Superior temporal gyrus (tissue), 1 donor: Measurements from ENCODE around the gene BMPR1A.
"Not testable (repeated sequence)": the region's sequence is repeated elsewhere in the genome, so short reads cannot be mapped to it uniquely, and the experiment has no call there.

Experiments used
- DNase-seq: peaks from one replicate; pipeline ENCODE4 v3.0.0-alpha.2; 2016; ENCODE audit errors: extremely low spot score

BMPR1A gene

GRCh38 chr10:86880971-86881370 is 124.6 kb downstream of the BMPR1A start:
- DNase-seq: no peak

DNA sequence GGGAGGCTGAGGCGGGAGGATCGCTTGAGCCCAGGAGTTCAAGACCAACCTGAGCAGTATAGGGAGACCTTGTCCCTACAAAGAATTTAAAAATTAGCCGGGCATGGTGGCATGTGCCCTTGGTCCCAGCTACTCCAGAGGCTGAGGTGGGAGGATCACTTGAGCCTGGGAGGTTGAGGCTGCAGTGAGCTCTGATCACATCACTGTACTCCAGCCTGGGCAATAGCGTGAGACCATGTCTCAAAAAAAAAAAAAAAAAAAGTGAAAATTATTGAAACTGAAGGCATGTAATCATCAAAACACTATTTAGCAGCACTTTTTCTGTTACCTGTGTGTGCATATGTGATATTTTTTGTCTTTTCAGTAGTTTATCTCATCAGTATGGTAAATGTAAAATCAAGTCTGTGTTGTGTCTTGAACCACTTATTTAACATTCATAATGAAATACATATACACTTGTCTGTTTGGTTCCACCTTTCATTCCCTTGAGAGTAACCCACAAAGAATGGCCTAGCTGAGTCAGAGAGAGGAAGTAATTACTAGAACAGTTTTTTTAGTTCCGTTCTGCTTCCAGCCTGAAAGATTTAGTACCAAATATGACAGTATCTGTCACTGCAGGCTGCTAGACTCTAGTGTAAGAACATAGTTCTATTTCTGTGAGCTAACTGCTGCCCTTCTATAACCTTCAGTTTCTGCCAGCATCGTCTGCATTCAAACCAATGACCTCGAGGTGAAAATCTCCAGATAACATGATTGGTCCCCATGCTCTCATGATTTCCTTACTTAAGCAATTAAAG is 132.4 kb downstream of the BMPR1A start:
- no peak for DNase-seq

DNA sequence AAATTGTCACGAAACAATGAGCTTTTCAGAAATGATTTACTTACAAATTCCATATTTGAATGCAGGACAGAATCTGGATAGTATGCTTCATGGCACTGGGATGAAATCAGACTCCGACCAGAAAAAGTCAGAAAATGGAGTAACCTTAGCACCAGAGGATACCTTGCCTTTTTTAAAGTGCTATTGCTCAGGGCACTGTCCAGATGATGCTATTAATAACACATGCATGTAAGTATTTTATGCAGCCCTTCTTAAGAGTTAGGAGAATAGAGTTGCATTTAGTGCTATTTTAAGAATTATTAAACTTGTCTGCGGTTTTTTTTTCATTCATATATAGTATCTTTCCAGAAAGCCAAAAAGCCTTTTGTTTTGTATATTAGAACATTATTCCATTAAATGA is 133.6 kb downstream of the BMPR1A start:
- DNase-seq: no peak

DNA sequence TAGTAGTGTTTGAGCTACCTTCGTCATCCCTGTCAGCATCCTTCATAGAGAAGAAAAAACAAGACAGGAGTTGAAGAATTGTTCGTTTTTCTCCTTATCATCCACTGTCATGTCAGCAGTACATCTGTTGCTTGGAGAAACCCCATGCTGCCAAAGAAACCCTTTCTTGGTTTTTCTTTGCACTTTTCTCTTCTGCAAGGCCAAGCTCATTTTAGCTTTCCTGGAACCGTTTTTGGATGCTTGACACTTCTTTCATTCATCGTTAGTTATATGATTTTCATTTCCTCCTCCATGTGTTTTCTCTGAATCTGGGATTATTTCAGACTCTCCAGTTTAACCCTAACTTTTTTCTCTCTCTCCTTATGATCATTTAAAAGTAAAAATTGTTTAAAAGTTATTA is 142.1 kb downstream of the BMPR1A start:
- no peak for DNase-seq

DNA sequence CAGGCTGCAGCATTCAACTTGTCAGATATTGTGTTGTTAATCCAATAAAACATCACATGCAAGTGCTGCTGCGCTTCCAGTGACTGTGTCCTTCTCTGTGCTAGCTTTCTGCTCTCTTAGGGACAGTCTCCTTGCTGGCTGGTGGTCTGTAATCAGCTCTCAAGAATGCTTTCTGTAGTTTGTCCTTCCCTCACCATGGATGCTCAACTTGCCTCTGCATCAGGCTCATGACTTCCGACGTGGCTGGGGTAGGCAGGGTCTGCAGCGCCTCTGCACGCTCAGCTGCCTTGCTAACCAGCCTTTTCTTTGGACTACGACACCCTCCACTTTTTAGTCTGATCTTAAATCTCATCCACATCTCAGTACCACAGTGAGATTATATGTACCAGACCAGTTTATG is 142.7 kb downstream of the BMPR1A start:
- DNase-seq: no peak

DNA sequence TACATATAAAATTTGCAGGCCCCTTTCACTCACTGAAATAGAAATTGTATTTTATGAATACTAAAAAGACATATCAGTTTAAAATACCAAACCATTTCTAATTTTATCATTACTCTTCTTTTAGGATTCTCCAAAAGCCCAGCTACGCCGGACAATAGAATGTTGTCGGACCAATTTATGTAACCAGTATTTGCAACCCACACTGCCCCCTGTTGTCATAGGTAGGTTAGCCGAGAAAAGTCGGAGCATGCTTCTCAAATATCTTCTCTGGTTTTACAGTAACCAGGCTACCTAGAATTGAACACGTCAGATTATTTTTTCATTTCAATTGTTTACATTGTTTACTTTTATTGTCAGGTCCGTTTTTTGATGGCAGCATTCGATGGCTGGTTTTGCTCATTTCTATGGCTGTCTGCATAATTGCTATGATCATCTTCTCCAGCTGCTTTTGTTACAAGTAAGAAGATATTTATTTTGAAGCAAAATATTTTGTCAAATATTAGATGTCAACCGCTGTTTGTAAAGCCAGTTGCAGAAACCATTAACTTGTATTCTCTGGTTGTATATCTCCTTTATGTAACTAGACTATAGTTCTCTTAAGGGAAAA is 143.4 kb downstream of the BMPR1A start:
- DNase-seq: peak; percentile 91

DNA sequence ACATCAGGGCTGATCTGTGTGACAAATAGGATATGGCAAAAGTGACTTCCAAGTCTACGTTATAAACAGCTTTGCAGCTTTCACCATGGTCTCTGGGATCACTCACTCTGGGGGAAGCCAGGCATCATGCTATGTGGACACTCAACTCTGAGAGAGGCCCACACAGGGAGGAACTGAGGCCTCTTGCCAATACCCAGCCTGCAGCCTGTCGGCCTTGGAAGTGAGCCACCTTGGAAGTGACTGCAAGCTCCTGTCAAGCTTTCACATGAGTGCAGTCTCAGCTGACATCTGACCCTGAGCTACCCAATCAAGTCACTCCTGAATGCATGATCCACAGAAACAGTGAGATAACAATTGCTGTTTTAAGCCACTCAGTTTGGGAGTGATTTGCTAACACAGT is 144.5 kb downstream of the BMPR1A start:
- peak; percentile 67 for DNase-seq

GRCh38 chr10:86904600-86904999 is 148.2 kb downstream of the BMPR1A start:
- DNase-seq: no peak

GRCh38 chr10:86905429-86905828 is 149.0 kb downstream of the BMPR1A start:
- no peak for DNase-seq

DNA sequence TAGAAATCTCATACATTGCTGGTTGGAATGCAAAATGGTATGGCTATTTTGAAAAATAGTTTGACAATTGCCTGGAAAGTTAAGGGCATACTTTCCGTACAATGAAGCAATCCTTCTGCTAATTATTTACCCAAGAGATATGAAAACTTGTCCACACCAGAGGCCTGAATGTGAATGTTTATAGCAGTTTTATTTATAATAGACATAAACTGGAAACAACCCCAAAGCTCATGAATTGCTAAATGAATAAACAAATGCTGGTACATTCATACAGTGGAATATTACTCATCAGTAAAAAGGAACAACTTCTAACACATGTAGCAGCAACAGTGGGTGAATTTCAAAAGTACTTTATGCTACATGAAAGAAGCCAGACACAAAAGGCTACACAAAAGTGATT is 158.3 kb downstream of the BMPR1A start:
- DNase-seq: no peak

DNA sequence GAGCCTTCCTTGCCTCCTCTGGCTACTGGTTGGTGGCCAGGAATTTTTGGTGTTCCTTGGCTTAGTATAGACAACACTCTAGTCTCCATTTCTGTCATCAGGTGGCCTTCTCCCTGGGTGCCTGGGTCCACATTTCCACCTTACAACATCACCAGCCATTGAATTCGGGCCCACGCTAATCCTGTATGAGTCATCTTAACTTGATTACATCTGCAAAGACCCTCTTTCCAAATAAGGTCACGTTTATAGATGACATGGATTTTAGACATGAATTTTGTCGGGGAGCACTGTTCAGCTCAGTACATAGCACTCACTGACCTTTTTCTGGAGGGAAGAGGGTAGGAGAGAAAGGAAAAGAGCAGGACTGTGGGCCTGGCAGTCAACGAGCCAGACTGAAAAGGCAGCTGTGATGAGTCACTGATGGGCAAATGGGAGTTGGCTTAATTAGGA is 161.6 kb downstream of the BMPR1A start:
- no peak for DNase-seq

- DNase-seq: no peak
Measured at GRCh38 chr10:86922553-86922961, 166.1 kb downstream of the BMPR1A start.

- peak; percentile 61 for DNase-seq
Measured at GRCh38 chr10:86929468-86930380, 173.3 kb downstream of the BMPR1A start.

DNA sequence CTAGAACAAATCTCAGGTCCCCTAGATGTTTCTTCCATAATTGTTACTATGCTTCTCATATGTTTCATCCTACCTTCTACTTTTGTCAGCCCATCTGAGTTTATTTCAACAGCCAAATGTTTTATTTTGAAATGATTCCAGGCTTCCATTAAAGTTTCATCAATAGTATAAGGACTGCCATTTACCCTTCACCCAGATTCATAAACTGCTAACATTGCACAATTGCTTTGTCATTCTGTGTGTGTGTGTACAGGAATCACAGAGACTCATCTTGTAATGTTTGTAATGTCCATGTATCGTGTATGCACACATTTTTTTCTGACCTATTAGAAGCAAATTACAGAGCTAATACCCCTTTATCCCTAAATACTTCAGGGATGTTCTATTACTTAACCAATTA is 175.5 kb downstream of the BMPR1A start:
- no peak for DNase-seq

DNA sequence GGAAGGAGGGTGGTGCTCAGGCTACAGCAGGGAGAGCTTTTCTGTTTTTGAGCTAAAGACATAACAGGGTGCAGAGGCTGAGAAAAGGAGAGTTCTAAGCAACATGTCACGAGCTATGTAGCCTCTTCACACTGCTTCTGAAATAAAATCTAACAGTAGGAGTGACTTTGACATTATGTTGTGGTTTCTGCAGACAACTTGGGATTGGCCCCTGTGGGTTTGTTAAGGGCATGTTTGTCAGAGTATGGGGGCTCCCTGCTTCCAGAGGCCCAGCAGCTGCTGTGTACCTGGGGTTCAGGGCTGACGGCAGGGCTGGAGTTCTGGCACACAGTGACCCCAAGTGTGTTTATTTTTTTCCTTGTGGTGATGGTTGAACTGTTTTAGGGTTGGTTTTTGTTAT is 176.3 kb downstream of the BMPR1A start:
- DNase-seq: no peak

- DNase-seq: not testable (repeated sequence)
Measured at GRCh38 chr10:86934162-86934711, 177.8 kb downstream of the BMPR1A start.

DNA sequence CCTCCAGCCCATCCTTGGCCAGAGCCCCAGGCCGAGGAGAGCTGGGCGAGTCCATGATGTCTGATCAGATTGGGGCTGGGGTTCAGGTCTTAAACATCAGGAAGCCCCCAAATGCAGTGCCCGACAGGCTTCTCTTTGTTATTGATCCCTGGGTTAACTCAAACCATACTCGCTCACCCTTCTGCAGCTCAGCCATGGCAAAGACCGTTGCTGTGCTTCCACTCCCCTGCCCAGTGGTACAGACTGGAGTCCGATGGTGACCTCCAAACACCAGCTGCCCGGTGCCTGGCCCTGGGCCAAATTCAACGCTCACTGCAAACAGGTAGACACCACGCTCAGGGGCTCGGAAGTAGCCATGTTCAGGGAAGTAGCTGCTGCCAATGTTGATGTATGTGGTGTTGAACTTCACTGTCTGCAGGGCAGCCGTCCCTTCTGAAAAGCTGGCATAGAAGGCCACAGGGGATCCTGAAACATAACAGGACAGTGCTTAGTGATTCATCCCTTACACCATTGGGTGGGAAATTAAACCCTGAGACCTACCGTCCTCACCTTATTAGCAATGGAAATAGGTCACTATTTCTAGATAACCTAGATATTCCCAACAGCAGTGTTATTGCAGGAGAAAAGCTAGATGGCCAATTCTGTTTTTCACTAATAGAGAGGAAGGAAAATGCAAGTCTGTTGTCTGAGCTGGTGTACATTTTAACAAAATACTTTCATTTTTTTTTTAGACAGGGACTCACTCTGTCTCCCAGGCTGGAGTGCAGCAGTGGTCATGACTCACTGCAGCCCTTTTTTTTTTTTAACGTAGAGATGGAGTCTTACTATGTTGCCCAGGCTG is 180.5 kb downstream of the BMPR1A start:
- no peak for DNase-seq

GRCh38 chr10:86937502-86938154 is 181.2 kb downstream of the BMPR1A start:
- no peak for DNase-seq

- DNase-seq: no peak
Measured at GRCh38 chr10:86938260-86938659, 181.8 kb downstream of the BMPR1A start.

GRCh38 chr10:86940076-86940475 is 183.7 kb downstream of the BMPR1A start:
- DNase-seq: not testable (repeated sequence)

GRCh38 chr10:86940677-86941076 is 184.3 kb downstream of the BMPR1A start:
- DNase-seq: no peak
